Mesothelial cell of epicardium (in vitro differentiated cells): ENCODE measurements around the gene HES6. TPM values are rescaled to one million over a fixed set of nuclear protein-coding genes. Genes with fewer than 3 reads are reported as not detected.

Experiments
- DNase-seq, 2 experiments: peaks; one replicate each; pipeline ENCODE4 v3.0.0; 2021; ENCODE audit warnings: low spot score in 2 of 2; ENCODE audit not compliant: unreplicated experiment in 2 of 2
- H3K27ac Mint-ChIP-seq: 2 replicates; pipeline ENCODE4 v1.8.0; 2021; ENCODE audit warnings: mixed read lengths
- H3K27me3 Mint-ChIP-seq: 2 replicates; pipeline ENCODE4 v1.8.0; 2021; ENCODE audit warnings: low read depth, mixed read lengths
- H3K36me3 Mint-ChIP-seq: 2 replicates; pipeline ENCODE4 v1.8.0; 2021; ENCODE audit warnings: mixed read lengths
- H3K4me1 Mint-ChIP-seq: 2 replicates; pipeline ENCODE4 v1.8.0; 2021; ENCODE audit warnings: mixed read lengths
- H3K4me3 Mint-ChIP-seq: 2 replicates; pipeline ENCODE4 v1.8.0; 2021; ENCODE audit warnings: mild to moderate bottlenecking, moderate library complexity, mixed read lengths
- H3K9me3 Mint-ChIP-seq: 2 replicates; pipeline ENCODE4 v1.8.0; 2021; ENCODE audit warnings: mixed read lengths
- CTCF ChIP-seq: fragments of 200-600 bp; sonication (generic); IDR thresholded peaks from one replicate; pipeline ENCODE4 v1.5.0; 2021; ENCODE audit warnings: antibody characterized with exemption; ENCODE audit not compliant: unreplicated experiment
- total RNA-seq: library from RNA; stranded (reverse); gene quantifications from 3 replicates; pipeline ENCODE4 v1.2.1, GENCODE V29; 2021

The HES6 gene
- total RNA-seq, 1 donor from 2014 or later: 4.2 TPM

- Mint-ChIP-seq H3K9me3 (no peaks in the 10 kb centered on the region), H3K4me1 (peaks cover 16% of the 10 kb centered on the region), H3K4me3 (no peak overlapping the region), H3K27me3 (no peaks in the 10 kb centered on the region), H3K36me3 (peaks cover 20% of the 10 kb centered on the region), H3K27ac (no peak overlapping the region)
- peak; percentile 80 for TF ChIP-seq CTCF
- DNase-seq: peak; percentile 62 to 84
These were observed 23.6 kb upstream of the HES6 start for GRCh38 chr2:238263204-238264071.

- no peak for TF ChIP-seq CTCF
- no peak overlapping the region for H3K27ac Mint-ChIP-seq
- H3K4me1 Mint-ChIP-seq: peaks cover 16% of the 10 kb centered on the region
- no peak overlapping the region for H3K4me3 Mint-ChIP-seq
- H3K27me3 Mint-ChIP-seq: no peaks in the 10 kb centered on the region
- no peaks in the 10 kb centered on the region for H3K9me3 Mint-ChIP-seq
- H3K36me3 Mint-ChIP-seq: peaks cover 22% of the 10 kb centered on the region
- no peak for DNase-seq
These were observed 22.8 kb upstream of the HES6 start for GRCh38 chr2:238262496-238263122.

DNA sequence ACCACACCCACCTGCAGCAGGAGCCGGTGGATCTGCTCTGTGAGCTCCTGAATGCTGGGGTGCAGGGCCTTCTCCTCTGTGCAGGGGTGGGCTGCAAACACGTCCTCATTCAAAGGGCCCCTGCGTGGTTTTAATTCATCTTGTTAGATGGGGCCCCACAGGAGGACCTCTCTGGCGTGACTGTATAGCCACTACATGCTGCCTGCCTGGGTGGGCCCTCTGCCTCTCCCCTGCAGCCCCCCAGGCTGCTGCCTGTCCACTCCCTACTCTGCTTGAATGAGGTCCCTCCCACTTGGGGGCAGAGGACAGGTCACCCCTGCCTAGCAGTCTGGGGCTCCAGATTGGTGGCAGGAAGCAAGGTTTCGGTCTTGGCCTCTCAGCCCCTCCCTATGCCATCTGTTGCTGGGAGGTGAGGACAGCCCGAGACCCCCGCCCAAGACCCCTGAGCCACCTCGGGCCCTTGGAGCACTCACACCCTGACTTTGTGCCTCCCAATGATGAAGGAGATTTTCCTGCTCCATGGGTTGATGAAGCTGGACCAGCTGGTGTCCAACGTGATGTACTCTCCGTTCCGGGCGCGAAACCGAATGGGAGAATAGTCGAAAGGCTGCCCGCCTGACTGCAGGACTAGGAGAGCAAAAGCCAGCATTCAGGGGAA, 22.0 kb upstream of the HES6 start:
- Mint-ChIP-seq H3K27me3 (no peaks in the 10 kb centered on the region), H3K27ac (no peak overlapping the region), H3K4me1 (peaks cover 16% of the 10 kb centered on the region), H3K36me3 (peaks cover 15% of the 10 kb centered on the region), H3K9me3 (no peaks in the 10 kb centered on the region), H3K4me3 (no peak overlapping the region)
- no peak for DNase-seq
- no peak for TF ChIP-seq CTCF

GRCh38 chr2:238260883-238261282, 21.0 kb upstream of the HES6 start:
- H3K27ac Mint-ChIP-seq: no peak overlapping the region
- H3K9me3 Mint-ChIP-seq: no peaks in the 10 kb centered on the region
- H3K27me3 Mint-ChIP-seq: no peaks in the 10 kb centered on the region
- H3K36me3 Mint-ChIP-seq: peaks cover 17% of the 10 kb centered on the region
- H3K4me1 Mint-ChIP-seq: peaks cover 16% of the 10 kb centered on the region
- TF ChIP-seq CTCF: no peak
- H3K4me3 Mint-ChIP-seq: no peak overlapping the region
- DNase-seq: no peak

GRCh38 chr2:238259061-238260020, 19.5 kb upstream of the HES6 start:
- no peak for TF ChIP-seq CTCF
- Mint-ChIP-seq H3K4me1 (peaks cover 16% of the 10 kb centered on the region), H3K27me3 (no peaks in the 10 kb centered on the region), H3K27ac (no peak overlapping the region), H3K36me3 (peaks cover 25% of the 10 kb centered on the region), H3K9me3 (no peaks in the 10 kb centered on the region), H3K4me3 (no peak overlapping the region)
- DNase-seq: no peak
